ENCODE data around the gene PROSER3.

The PROSER3 gene

DNA sequence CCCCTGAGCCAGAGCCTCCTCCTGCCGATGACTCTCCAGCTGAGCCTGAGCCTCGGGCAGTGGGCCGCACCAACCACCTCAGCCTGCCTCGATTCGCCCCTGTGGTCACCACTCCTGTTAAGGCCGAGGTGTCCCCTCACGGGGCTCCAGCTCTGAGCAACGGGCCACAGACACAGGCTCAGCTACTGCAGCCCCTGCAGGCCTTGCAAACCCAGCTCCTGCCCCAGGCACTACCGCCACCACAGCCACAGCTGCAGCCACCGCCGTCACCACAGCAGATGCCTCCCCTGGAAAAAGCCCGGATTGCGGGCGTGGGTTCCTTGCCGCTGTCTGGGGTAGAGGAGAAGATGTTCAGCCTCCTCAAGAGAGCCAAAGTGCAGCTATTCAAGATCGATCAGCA, 36.6 kb upstream of the PROSER3 start:
- Histone ChIP-seq H3K27me3 (ENCODE audit: control insufficient read depth, low read length) (no peaks in the 10 kb centered on the region), H3F3A (ENCODE audit: control insufficient read depth, insufficient read depth) (no peaks in the 10 kb centered on the region), H4K20me1 (ENCODE audit: control insufficient read depth, insufficient read depth, low read depth, low read length) (peaks cover 10% of the 10 kb centered on the region; the same call in 1 of the 2 replicates), H3K4me1 (ENCODE audit: control insufficient read depth, low read length) (peaks cover 12% of the 10 kb centered on the region), H3K36me3 (ENCODE audit: control insufficient read depth, low read length) (peaks cover 64% of the 10 kb centered on the region), H3K9me2 (replicated peaks; ENCODE audit: control insufficient read depth, low read length) (no peaks in the 10 kb centered on the region), H3K4me2 (ENCODE audit: low read length) (no peak overlapping the region), H3K79me2 (ENCODE audit: control insufficient read depth, low read length) (peaks cover 39% of the 10 kb centered on the region), H3K27ac (ENCODE audit: low read depth, low read length) (no peak overlapping the region), H3K4me3 (ENCODE audit: low read length) (no peak overlapping the region), H3K9me3 (ENCODE audit: control insufficient read depth, insufficient read depth, low read length) (no peaks in the 10 kb centered on the region)
- TF ChIP-seq, protein P1, sequence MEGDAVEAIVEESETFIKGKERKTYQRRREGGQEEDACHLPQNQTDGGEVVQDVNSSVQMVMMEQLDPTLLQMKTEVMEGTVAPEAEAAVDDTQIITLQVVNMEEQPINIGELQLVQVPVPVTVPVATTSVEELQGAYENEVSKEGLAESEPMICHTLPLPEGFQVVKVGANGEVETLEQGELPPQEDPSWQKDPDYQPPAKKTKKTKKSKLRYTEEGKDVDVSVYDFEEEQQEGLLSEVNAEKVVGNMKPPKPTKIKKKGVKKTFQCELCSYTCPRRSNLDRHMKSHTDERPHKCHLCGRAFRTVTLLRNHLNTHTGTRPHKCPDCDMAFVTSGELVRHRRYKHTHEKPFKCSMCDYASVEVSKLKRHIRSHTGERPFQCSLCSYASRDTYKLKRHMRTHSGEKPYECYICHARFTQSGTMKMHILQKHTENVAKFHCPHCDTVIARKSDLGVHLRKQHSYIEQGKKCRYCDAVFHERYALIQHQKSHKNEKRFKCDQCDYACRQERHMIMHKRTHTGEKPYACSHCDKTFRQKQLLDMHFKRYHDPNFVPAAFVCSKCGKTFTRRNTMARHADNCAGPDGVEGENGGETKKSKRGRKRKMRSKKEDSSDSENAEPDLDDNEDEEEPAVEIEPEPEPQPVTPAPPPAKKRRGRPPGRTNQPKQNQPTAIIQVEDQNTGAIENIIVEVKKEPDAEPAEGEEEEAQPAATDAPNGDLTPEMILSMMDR (IDR thresholded peaks at IDR 0.05; ENCODE audit: low read depth, low read length, poor library complexity, severe bottlenecking) = no peak
- no peak for TF ChIP-seq EZH2phosphoT487 (IDR thresholded peaks at IDR 0.05; ENCODE audit: borderline replicate concordance, low read length)

DNA sequence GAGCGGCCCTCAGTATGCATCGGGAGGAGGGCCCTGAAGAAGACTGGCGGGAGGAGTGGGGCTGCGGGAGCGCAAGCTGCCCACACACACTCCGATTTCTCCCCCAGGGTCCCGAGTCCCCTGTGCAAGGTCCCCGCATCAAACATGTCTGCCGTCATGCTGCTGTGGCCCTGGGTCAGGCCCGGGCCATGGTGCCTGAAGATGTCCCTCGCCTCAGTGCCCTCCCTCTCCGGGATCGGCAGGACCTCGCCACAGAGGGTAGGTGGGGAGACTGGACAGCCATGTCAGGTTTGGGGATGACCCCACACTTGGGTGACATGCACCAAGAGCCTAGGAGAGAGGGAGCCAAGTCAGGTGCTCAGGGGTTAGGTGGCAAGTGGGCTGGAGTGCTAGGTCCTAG, 35.5 kb upstream of the PROSER3 start:
- H3K9me2 ChIP-seq (replicated peaks; ENCODE audit: control insufficient read depth, low read length) = no peaks in the 10 kb centered on the region
- peaks cover 11% of the 10 kb centered on the region for H3K4me1 ChIP-seq (ENCODE audit: control insufficient read depth, low read length)
- H3K9me3 ChIP-seq (ENCODE audit: control insufficient read depth, insufficient read depth, low read length) = no peaks in the 10 kb centered on the region
- peaks cover 39% of the 10 kb centered on the region for H3K79me2 ChIP-seq (ENCODE audit: control insufficient read depth, low read length)
- no peak overlapping the region for H3K27ac ChIP-seq (ENCODE audit: low read depth, low read length)
- H3K4me3 ChIP-seq (ENCODE audit: low read length) = no peak overlapping the region
- H3F3A ChIP-seq (ENCODE audit: control insufficient read depth, insufficient read depth) = no peaks in the 10 kb centered on the region
- peaks cover 72% of the 10 kb centered on the region for H3K36me3 ChIP-seq (ENCODE audit: control insufficient read depth, low read length)
- TF ChIP-seq, protein P1 (IDR thresholded peaks at IDR 0.05; ENCODE audit: low read depth, low read length, poor library complexity, severe bottlenecking) = no peak
- no peak for TF ChIP-seq EZH2phosphoT487 (IDR thresholded peaks at IDR 0.05; ENCODE audit: borderline replicate concordance, low read length)
- no peaks in the 10 kb centered on the region for H3K27me3 ChIP-seq (ENCODE audit: control insufficient read depth, low read length)
- peaks cover 10% of the 10 kb centered on the region; the same call in 1 of the 2 replicates for H4K20me1 ChIP-seq (ENCODE audit: control insufficient read depth, insufficient read depth, low read depth, low read length)
- no peak overlapping the region for H3K4me2 ChIP-seq (ENCODE audit: low read length)

DNA sequence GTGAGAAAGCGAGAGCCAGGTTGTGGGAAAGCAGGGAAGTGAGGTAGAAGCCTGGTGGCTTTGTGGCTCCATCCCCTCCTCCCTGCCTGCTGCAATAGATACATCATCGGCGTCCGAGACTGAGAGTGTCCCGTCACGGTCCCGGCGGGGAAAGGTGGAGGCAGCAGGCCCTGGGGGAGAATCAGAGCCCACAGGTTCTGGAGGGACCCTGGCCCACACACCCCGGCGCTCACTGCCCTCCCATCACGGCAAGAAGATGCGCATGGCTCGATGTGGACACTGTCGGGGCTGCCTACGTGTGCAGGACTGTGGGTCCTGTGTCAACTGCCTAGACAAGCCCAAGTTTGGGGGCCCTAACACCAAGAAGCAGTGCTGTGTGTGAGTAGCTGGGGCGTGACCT, 35.1 kb upstream of the PROSER3 start:
- H3K4me1 ChIP-seq (ENCODE audit: control insufficient read depth, low read length) = peaks cover 11% of the 10 kb centered on the region
- H3K9me2 ChIP-seq (replicated peaks; ENCODE audit: control insufficient read depth, low read length) = no peaks in the 10 kb centered on the region
- H3K27me3 ChIP-seq (ENCODE audit: control insufficient read depth, low read length) = no peaks in the 10 kb centered on the region
- peaks cover 77% of the 10 kb centered on the region for H3K36me3 ChIP-seq (ENCODE audit: control insufficient read depth, low read length)
- H4K20me1 ChIP-seq (ENCODE audit: control insufficient read depth, insufficient read depth, low read depth, low read length) = peaks cover 10% of the 10 kb centered on the region; the same call in 1 of the 2 replicates
- H3K79me2 ChIP-seq (ENCODE audit: control insufficient read depth, low read length) = peaks cover 39% of the 10 kb centered on the region
- TF ChIP-seq EZH2phosphoT487 (IDR thresholded peaks at IDR 0.05; ENCODE audit: borderline replicate concordance, low read length) = no peak
- TF ChIP-seq, protein P1 (IDR thresholded peaks at IDR 0.05; ENCODE audit: low read depth, low read length, poor library complexity, severe bottlenecking) = no peak
- no peak overlapping the region for H3K4me2 ChIP-seq (ENCODE audit: low read length)
- no peaks in the 10 kb centered on the region for H3F3A ChIP-seq (ENCODE audit: control insufficient read depth, insufficient read depth)
- H3K9me3 ChIP-seq (ENCODE audit: control insufficient read depth, insufficient read depth, low read length) = no peaks in the 10 kb centered on the region
- H3K4me3 ChIP-seq (ENCODE audit: low read length) = no peak overlapping the region
- H3K27ac ChIP-seq (ENCODE audit: low read depth, low read length) = no peak overlapping the region
